Measurements from ENCODE around the gene NLGN4Y.
"Not testable (repeated sequence)": the region's sequence is repeated elsewhere in the genome, so short reads cannot be mapped to it uniquely, and the experiment has no call there.

NLGN4Y gene

GRCh38 chrY:14834103-14835060 lies 310.1 kb downstream of the NLGN4Y start:
- TF ChIP-seq, protein P1, sequence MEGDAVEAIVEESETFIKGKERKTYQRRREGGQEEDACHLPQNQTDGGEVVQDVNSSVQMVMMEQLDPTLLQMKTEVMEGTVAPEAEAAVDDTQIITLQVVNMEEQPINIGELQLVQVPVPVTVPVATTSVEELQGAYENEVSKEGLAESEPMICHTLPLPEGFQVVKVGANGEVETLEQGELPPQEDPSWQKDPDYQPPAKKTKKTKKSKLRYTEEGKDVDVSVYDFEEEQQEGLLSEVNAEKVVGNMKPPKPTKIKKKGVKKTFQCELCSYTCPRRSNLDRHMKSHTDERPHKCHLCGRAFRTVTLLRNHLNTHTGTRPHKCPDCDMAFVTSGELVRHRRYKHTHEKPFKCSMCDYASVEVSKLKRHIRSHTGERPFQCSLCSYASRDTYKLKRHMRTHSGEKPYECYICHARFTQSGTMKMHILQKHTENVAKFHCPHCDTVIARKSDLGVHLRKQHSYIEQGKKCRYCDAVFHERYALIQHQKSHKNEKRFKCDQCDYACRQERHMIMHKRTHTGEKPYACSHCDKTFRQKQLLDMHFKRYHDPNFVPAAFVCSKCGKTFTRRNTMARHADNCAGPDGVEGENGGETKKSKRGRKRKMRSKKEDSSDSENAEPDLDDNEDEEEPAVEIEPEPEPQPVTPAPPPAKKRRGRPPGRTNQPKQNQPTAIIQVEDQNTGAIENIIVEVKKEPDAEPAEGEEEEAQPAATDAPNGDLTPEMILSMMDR (IDR thresholded peaks at IDR 0.05; ENCODE audit: borderline replicate concordance, control extremely low read depth, extremely low read depth, insufficient read depth, missing control alignments): no peak
- in situ Hi-C loops (cut with MboI; ENCODE audit: low sequenced_read_pairs, unreplicated experiment): no loop called here
- no peak for DNase-seq (ENCODE audit: low spot score)

GRCh38 chrY:14837466-14837865 lies 313.1 kb downstream of the NLGN4Y start:
- in situ Hi-C loops (cut with MboI; ENCODE audit: low sequenced_read_pairs, unreplicated experiment): no loop called here
- DNase-seq (ENCODE audit: low spot score): no peak
- TF ChIP-seq, protein P1 (IDR thresholded peaks at IDR 0.05; ENCODE audit: borderline replicate concordance, control extremely low read depth, extremely low read depth, insufficient read depth, missing control alignments): no peak

DNA sequence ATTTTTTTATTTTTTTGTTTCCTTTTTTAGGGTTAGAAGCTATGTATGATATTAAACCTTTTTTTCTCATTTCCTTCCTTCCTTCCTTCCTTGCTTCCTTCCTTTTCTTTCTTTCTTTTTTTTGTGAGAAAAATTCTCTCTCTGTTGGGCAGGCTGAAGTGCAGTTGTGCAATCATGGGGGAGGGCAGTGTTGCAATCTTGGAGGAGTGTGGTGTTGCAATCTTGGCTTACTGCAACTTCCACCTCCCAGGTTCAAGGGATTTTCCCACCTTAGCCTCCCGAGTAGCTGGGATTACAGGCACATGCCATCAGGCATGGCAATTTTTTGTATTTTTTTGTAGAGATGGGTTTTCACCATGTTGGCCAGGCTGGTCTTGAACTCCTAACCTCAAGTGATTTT lies 326.4 kb downstream of the NLGN4Y start:
- DNase-seq (ENCODE audit: low spot score): no peak
- in situ Hi-C loops (cut with MboI; ENCODE audit: low sequenced_read_pairs, unreplicated experiment): no loop called here
- TF ChIP-seq, protein P1 (IDR thresholded peaks at IDR 0.05; ENCODE audit: borderline replicate concordance, control extremely low read depth, extremely low read depth, insufficient read depth, missing control alignments): no peak

DNA sequence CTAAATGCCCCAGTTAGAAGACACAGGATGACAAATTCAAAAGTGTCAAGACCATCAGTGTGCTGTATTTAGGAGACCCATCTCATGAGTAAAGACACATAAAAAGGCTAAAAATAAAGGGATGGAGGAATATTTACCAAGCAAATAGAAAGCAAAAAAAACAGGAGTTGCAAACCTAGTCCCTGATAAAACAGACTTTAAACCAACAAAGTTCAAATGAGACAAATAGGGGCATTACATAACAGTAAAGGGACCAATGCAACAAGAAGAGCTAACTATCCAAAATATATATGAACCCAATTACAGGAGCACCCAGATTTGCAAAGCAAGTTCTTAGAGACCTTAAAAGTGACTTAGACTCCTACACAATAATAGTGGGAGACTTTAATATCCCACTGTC lies 336.1 kb downstream of the NLGN4Y start:
- TF ChIP-seq, protein P1 (IDR thresholded peaks at IDR 0.05; ENCODE audit: borderline replicate concordance, control extremely low read depth, extremely low read depth, insufficient read depth, missing control alignments): no peak
- DNase-seq (ENCODE audit: low spot score): no peak
- in situ Hi-C loops (cut with MboI; ENCODE audit: low sequenced_read_pairs, unreplicated experiment): no loop called here

- in situ Hi-C loops (cut with MboI; ENCODE audit: low sequenced_read_pairs, unreplicated experiment); DNase-seq (ENCODE audit: low spot score): not testable (repeated sequence)
Observed at GRCh38 chrY:14861033-14861432, 336.7 kb downstream of the NLGN4Y start.

DNA sequence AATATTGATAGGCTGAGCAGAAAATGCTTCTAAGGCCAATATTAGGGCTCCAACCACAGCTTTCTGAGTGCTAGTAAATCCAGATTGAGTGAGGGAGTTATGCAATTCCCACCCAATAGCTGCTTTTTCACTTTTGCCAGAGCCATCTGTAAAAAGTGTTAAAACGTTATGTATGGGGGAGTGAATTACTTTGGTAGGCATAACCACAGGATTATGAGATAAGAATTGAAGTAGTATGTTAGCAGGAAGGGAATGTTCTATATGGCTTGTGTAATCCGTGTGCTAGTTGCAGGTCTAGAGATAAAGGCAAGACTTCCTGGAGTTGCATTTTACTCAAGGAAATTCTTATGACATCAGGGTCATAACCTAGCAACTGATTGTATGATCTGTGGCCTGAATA lies 347.6 kb downstream of the NLGN4Y start:
- TF ChIP-seq, protein P1 (IDR thresholded peaks at IDR 0.05; ENCODE audit: borderline replicate concordance, control extremely low read depth, extremely low read depth, insufficient read depth, missing control alignments): no peak
- in situ Hi-C loops (cut with MboI; ENCODE audit: low sequenced_read_pairs, unreplicated experiment): no loop called here
- no peak for DNase-seq (ENCODE audit: low spot score)
